T-helper 17 cell (primary cell): Measurements from ENCODE around the gene WNT5B. TPM values are rescaled to one million over a fixed set of nuclear protein-coding genes. Genes with fewer than 3 reads are reported as not detected.

Experiments used
- total RNA-seq, 4 donors: library from RNA in 2 of 4; stranded (reverse) in 2 of 4; gene quantifications; one replicate each; pipeline ENCODE4 v1.2.3 and lab custom pipeline; 2022 to 2026

The WNT5B gene
- total RNA-seq, 2 donors from 2014 or later: not detected

Other genes with a start within 250 kb of the WNT5B start
- 10 to 100 TPM; 26.7 to 30.0 TPM for gene FBXL14, start 34.6 kb upstream of the WNT5B start, total RNA-seq
- gene ADIPOR2, start 61.8 kb downstream of the WNT5B start, total RNA-seq: 10 to 100 TPM; 17.1 to 23.5 TPM
- not detected for gene LRTM2, start 191.3 kb downstream of the WNT5B start, total RNA-seq